ENCODE results near the gene ELMO1.

Gene ELMO1

DNA sequence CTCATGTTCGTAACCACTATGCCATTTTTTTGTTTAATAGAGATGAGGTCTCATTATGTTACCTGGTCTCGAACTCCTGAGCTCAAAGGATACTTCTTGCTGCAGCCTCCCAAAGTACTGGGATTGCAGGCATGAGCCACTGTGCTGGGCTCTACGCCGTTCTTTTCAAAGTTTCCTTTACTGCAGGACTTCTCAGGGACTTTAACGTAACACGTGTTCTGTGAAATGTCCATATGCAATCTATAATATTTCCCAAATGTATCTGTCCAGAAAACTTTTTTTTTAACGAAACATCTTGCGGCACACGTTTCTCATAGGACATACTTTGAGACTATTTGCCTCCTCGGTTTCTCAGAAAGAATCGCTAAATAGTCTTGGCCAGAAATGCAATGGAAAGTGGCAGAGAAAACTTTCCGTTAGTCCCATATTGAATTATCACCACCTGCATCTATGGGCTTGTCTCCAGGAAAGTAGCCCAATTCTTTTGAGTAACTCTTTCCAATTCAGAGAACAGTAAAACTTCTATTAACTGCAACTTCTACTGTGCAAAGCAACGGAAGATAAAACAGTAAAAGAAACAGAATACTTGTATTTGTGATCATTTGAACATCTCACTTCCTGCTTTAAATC lies 96.3 kb downstream of the ELMO1 start:
- Histone ChIP-seq H3K4me3 (ENCODE audit: low read depth, low read length) (no peak overlapping the region), H3K27ac (no peak overlapping the region), H3K27me3 (ENCODE audit: insufficient read depth, low read depth, severe bottlenecking) (no peaks in the 10 kb centered on the region), H3K9me3 (ENCODE audit: severe bottlenecking) (no peaks in the 10 kb centered on the region), H3K36me3 (no peaks in the 10 kb centered on the region)
- no peak for TF ChIP-seq CTCF (IDR thresholded peaks at IDR 0.05; ENCODE audit: low read depth, low read length)
- no peak for DNase-seq

DNA sequence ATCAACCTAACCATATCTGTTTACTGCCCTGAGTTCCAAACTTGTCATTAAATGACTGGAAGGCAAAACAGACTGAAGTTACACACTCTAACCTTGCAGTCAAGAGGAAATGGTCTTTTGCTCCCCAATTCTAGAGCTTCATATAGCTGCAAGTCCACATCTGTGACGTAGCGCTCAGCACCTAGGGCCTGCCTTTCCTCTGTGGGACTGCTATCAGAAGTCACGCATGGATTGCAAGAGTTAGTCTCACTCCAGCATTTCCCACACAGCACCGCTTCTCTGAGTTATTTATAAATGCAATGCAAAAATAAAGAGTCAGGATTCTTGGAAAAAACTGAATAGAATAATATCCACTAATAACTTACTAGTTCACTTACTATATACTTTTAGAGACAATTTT lies 96.9 kb downstream of the ELMO1 start:
- Histone ChIP-seq H3K27ac (no peak overlapping the region), H3K9me3 (ENCODE audit: severe bottlenecking) (no peaks in the 10 kb centered on the region), H3K27me3 (ENCODE audit: insufficient read depth, low read depth, severe bottlenecking) (no peaks in the 10 kb centered on the region), H3K4me3 (ENCODE audit: low read depth, low read length) (no peak overlapping the region), H3K36me3 (no peaks in the 10 kb centered on the region)
- no peak for TF ChIP-seq CTCF (IDR thresholded peaks at IDR 0.05; ENCODE audit: low read depth, low read length)
- no peak for DNase-seq

GRCh38 chr7:37349979-37350590 lies 98.6 kb downstream of the ELMO1 start:
- no peak overlapping the region for H3K4me3 ChIP-seq (ENCODE audit: low read depth, low read length)
- no peak for DNase-seq
- H3K27ac ChIP-seq, result no peak overlapping the region; the same call in 1 of the 2 replicates
- no peaks in the 10 kb centered on the region for H3K27me3 ChIP-seq (ENCODE audit: insufficient read depth, low read depth, severe bottlenecking)
- no peaks in the 10 kb centered on the region for H3K36me3 ChIP-seq
- TF ChIP-seq CTCF (IDR thresholded peaks at IDR 0.05; ENCODE audit: low read depth, low read length), result no peak
- no peaks in the 10 kb centered on the region for H3K9me3 ChIP-seq (ENCODE audit: severe bottlenecking)

DNA sequence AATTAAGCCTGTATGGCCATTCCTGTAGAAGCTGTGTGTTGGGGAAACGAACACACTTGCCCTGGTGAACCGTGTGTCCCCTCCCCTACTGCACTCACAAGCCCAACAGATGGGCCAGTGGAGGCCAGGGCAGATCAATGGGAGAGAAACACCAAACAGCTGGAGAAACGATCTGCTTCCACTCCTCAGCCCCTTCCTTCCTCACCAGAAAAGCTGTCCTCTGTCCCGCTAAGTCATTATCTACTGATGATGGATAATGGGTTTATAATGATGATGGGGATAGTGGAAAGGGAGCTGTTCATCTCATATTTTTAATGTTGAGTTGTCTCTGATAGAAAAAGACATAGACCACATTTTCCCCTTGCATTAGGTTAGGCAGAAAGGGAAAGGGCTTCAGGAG lies 99.7 kb downstream of the ELMO1 start:
- H3K9me3 ChIP-seq (ENCODE audit: severe bottlenecking), result no peaks in the 10 kb centered on the region
- TF ChIP-seq CTCF (IDR thresholded peaks at IDR 0.05; ENCODE audit: low read depth, low read length), result no peak
- no peaks in the 10 kb centered on the region for H3K36me3 ChIP-seq
- H3K27ac ChIP-seq, result peak overlapping the region; percentile 20; the same call in 1 of the 2 replicates
- no peaks in the 10 kb centered on the region for H3K27me3 ChIP-seq (ENCODE audit: insufficient read depth, low read depth, severe bottlenecking)
- peak; percentile 44 for DNase-seq
- no peak overlapping the region for H3K4me3 ChIP-seq (ENCODE audit: low read depth, low read length)

GRCh38 chr7:37346761-37347160 lies 101.9 kb downstream of the ELMO1 start:
- Histone ChIP-seq H3K9me3 (ENCODE audit: severe bottlenecking) (no peaks in the 10 kb centered on the region), H3K4me3 (ENCODE audit: low read depth, low read length) (no peak overlapping the region), H3K36me3 (no peaks in the 10 kb centered on the region), H3K27ac (peak overlapping the region; percentile 6; the same call in 1 of the 2 replicates), H3K27me3 (ENCODE audit: insufficient read depth, low read depth, severe bottlenecking) (no peaks in the 10 kb centered on the region)
- peak; percentile 26 for DNase-seq
- no peak for TF ChIP-seq CTCF (IDR thresholded peaks at IDR 0.05; ENCODE audit: low read depth, low read length)

Measured in WERI-Rb-1 (cell line).